ENCODE measurements around the gene NSD2.

The NSD2 gene

GRCh38 chr4:1899149-1900086 is 28.2 kb downstream of the NSD2 start:
- peak; percentile 83 for TF ChIP-seq CTCF (IDR thresholded peaks at IDR 0.05)

GRCh38 chr4:1900087-1900433 is 28.9 kb downstream of the NSD2 start:
- no peak for TF ChIP-seq CTCF (IDR thresholded peaks at IDR 0.05)

- no peak for TF ChIP-seq CTCF (IDR thresholded peaks at IDR 0.05)
Measured at GRCh38 chr4:1900624-1901023, 29.4 kb downstream of the NSD2 start.

GRCh38 chr4:1901127-1901526 is 29.9 kb downstream of the NSD2 start:
- no peak for TF ChIP-seq CTCF (IDR thresholded peaks at IDR 0.05)

GRCh38 chr4:1902243-1902642 is 31.1 kb downstream of the NSD2 start:
- no peak for TF ChIP-seq CTCF (IDR thresholded peaks at IDR 0.05)

GRCh38 chr4:1903035-1903434 is 31.8 kb downstream of the NSD2 start:
- no peak for TF ChIP-seq CTCF (IDR thresholded peaks at IDR 0.05)

GRCh38 chr4:1904042-1904441 is 32.8 kb downstream of the NSD2 start:
- no peak for TF ChIP-seq CTCF (IDR thresholded peaks at IDR 0.05)
